ENCODE results near the gene OR51Q1.

GRCh38 chr11:5460983-5461621 is 39.2 kb downstream of the OR51Q1 start:
- TF ChIP-seq CTCF (conservative IDR thresholded peaks at IDR 0.05; ENCODE audit: low read depth, low read length) (no peak), EZH2 (IDR thresholded peaks at IDR 0.05; ENCODE audit: low read length, unreplicated experiment) (no peak)
